Umbilical cord (tissue), 2 donors: ENCODE results near the gene ORAI1. TPM values are rescaled to one million over a fixed set of nuclear protein-coding genes. Genes with fewer than 3 reads are reported as not detected.
"Not testable (repeated sequence)": the region's sequence is repeated elsewhere in the genome, so short reads cannot be mapped to it uniquely, and the experiment has no call there.

Source experiments
- DNase-seq: peaks from one replicate; pipeline ENCODE4 v3.0.0-alpha.2; 2015; ENCODE audit warnings: low spot score
- total RNA-seq: library from RNA; depleted of rRNA; stranded (reverse); fragments of >200 nt; gene quantifications from one replicate; pipeline ENCODE4 v1.2.3, GENCODE V29; 2014; ENCODE audit warnings: low replicate concordance; ENCODE audit not compliant: insufficient read depth

The ORAI1 gene
- 1.7 TPM for total RNA-seq

DNA sequence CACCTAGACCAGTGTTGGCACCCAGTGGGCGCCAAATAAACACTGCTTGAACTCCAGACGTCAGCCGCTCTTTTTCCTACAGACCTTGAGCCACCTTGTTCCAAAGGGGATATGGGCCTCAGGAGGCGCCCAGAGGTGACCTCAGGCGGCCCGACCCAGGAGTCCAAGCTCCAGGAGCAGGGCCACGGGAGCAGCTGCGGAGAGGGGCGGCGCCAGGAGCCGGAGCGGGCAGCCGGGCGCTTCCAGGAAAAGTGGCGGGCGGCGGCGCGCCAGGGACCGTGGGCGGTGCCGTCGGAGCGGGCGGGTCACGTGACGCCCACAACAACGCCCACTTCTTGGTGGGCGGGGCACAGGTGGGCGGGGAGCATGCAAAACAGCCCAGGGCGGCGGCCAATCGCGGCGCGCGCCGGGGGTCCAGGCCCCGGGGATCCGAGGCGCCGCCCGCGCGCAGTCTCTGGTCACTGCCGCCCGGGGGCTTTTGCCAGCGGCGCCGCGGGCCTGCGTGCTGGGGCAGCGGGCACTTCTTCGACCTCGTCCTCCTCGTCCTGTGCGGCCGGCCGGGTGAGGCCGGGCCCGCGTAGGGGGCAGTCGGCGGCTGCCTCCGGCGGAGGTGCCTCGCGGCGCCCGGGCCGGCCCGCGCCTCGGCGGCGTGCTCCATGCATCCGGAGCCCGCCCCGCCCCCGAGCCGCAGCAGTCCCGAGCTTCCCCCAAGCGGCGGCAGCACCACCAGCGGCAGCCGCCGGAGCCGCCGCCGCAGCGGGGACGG, at the start of gene ORAI1:
Gene ORAI1 (plus strand): TSS at position 444 of the 766 bp plus-strand sequence.
- DNase-seq, result peak; percentile 98

- DNase-seq, result peak; percentile 89
These were observed 49.4 kb upstream of the ORAI1 start for GRCh38 chr12:121576851-121577391.

DNA sequence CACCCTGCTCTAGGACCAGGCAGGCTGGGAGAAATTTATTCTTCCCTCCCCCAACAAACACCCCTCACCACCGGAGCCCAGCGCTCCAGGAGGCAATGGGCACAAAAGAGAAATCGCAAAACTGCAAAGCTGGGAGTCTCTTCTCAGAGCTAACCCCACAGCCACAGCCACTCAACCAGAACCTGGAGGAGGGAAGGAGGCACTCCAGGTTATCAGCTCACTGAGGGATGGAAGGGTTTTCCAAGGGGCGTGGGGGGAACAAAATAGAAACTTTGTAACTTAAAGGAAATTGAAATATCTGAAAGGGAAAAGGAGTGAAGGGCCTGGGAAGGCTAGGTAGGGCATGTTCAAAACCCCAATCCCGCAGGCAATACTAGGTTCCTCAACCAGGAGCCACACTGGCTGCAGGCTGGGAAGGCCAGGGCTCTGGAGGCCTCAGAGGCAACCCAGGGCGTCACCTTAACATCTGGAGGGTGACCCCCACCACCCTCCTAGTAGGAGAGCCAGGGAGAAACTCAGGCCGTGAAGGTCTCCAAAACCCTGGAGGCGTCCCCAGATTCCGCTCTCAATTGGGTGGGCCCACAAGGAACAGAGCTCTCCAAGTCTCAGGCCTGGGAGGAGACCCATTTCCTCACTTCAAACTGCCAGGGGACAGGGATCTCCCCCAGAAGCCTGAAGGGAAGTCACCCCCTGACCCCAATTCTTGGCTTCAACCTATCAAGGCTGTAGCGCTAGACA, 48.7 kb upstream of the ORAI1 start:
- no peak for DNase-seq

DNA sequence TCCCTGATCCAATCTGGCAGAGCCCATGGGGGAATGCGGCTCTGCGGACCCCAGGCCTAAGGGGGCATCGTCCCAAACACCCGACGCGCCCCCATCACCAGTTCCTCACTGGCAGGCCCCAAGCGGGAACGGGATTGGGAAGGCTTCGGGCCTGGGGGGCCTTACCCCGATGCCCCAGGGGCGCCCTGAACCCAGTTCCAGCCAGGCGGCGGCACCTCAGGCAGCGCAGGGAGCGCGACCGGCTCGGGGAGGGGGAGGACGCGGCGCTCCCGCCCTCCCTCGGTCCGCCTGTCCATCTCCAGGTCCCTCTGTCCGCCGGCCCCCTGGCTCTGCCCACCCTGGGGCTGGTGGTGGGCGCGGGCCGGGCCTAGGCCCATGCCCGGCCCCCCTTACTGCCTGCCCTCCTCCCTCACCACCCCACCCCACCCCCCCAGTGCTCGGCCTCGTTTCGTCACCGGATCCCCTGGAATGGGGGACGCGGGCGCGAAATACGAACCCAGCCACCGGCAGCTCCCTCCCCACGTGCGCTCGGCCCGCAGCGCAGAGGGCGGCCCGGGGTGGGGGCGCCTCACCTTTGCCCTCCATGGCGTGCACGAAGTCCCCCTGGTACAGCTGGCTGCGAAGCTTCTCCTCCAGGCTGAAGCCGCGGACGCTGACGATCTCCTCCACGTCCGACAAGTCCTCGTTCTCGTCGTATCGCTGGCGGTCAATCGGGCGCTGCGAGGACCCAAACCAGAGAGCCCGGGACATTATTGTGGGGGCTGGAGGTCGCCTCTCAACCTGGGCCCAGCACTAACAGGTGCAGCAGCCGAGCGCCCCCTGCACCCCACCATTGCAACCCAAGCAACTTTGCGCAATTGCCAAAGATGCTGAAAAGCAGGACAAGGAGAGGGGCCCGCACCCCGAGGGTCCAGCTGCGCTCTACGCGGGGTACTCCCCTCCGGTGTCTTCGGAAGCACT, 47.8 kb upstream of the ORAI1 start:
- peak; percentile 30 for DNase-seq

- peak; percentile 32 for DNase-seq
These were observed 47.0 kb upstream of the ORAI1 start for GRCh38 chr12:121579190-121579791.

- peak; percentile 77 for DNase-seq
These were observed 46.1 kb upstream of the ORAI1 start for GRCh38 chr12:121579981-121580868.

DNA sequence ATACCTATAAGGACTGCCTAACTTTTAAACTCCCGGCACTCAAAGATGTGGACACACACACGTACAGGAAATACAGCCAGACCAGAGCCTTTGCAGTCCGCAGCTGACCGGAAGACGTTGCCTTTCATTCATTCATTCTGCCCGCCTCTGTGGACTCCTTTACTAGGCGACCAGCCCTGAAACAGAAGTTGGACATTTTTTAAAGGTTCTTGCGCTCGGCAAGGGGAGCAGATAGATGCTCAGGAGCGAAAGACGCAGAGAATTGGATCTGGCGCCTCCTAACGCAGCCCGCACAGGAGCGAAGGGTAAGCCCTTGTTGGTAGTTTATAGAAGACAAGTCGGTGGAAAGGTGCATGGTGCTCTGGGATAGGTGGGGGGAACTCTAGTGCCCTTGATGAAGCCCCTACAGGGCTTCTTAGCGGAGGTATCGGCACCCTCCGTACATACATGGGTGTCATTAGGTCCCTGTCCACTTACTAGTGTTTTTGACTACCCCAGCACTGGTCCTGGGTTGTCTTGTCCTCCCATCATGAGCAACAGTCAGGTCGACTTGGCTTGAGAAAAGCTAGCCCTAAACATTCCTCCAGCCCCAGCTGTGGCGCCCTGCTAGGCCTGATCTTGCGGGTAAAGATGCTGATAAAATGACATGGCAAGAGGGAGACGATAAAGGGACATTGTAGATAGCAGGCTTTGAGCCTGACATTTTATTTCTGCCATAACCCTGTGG, 45.2 kb upstream of the ORAI1 start, which contains the start of gene KDM2B:
Gene KDM2B (minus strand): TSS at position 65 of the 727 bp plus-strand sequence. CDS start 112 bp downstream, outside the sequence.
- peak; percentile 72 for DNase-seq

DNA sequence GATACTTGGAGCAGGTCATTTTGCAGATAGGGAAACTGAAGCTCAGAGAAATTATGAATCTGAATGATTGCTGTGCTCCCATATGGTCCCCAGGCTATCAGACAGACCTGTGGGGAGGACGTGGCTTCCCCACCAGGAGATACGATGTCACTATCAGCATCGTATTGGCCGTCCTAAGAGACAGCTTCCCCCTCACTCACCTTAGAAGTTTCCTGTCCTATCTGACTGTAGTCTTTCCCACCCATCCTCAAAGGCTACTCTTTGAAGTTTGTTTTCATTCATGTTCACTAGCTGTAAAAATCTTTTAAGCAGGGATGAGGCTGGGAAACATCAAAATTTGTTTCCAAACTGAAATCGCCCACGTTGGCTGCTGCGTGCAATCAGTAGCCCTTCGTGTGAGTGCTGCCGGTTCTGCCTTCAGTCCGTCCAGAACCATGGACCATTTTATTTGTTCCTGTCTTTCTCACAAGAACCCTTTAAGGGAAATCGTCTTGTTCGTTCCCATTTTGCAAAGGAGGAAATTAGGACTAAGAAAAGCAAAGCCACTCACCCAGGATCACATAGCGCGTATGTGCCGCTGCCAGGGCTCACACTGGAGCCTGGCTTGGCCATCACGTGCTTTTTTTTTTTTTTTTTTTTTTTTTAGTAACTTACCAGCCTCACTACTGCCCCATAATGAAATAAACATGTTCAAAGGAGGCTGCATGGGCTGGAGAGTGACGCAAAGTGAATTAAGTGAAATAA, 44.5 kb upstream of the ORAI1 start:
- DNase-seq, result peak; percentile 64

GRCh38 chr12:121582583-121583333, 43.6 kb upstream of the ORAI1 start:
- DNase-seq, result no peak

- not testable (repeated sequence) for DNase-seq
These were observed 43.0 kb upstream of the ORAI1 start for GRCh38 chr12:121583334-121583661.

DNA sequence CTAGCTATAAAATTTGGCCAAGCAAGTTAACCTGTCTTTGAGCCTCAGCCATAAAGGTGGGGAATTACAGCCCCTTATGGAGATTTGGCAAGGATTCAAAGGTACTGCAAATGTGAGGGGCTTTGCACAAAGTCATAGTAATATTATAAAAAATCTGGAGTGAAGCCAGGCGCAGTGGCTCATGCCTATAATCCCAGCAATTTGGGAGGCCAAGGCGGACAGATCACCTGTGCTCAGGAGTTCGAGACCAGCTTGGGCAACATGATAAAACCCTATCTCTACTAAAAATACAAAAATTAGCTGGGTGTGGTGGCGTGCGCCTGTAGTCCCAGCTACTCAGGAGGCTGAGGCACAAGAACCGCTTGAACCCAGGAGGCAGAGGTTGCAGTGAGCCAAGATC, 41.4 kb upstream of the ORAI1 start:
- DNase-seq, result not testable (repeated sequence)

DNA sequence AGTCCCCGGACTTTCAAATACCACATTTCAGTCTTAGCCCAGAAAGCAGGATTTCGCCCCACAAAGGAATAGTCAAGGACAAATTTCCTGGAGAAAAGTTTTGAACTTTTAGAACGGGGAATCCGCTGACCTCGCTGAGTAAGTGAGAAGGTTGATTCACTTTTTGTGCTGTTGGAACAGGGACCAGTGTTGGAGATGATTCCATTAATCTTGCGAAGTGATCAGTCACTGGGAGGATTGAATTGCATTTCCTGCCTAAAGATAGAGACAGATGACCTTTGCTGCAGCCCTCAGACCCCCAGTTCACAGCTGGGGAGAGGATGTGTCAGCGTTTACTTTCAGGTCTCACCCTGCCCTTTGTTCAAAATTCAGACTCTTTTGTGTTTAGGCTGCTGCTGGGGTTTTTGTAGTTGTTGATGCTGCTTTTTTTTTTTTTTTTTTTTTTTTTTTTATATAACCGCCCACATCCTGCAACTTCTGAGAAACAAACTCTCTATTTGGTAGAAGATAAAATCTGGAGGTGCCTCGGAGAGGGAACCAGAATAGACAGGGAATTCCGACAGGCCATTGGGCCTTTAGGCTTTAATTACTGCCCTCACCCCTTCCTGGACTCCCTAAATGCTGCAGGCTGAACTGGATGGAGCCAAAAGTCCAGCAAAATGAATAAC, 35.7 kb upstream of the ORAI1 start:
- DNase-seq, result no peak

- no peak for DNase-seq
These were observed 34.0 kb upstream of the ORAI1 start for GRCh38 chr12:121592320-121592719.

DNA sequence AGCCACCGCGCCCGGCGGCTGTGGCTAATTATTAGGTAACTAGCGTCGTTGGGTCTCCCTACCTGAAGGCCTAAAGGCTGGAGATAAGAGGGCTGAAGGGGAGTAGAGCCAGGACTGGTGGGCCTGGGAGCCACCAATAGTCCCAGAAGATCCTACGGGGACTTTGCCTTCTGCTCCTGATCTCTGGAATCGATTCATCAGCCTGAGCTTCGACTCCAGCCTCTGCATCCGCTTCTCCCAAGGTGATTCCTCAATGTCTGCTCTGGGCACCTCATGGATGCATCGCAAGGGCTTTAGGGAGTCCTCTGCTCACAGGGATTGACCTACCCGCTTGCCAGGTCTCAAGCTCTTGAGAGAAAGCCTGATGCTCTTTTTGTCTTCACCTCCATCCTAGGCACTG, 30.8 kb upstream of the ORAI1 start:
- no peak for DNase-seq

GRCh38 chr12:121596526-121596925, 29.8 kb upstream of the ORAI1 start:
- no peak for DNase-seq

GRCh38 chr12:121600702-121601336, 25.5 kb upstream of the ORAI1 start:
- no peak for DNase-seq

- DNase-seq, result no peak
These were observed 23.6 kb upstream of the ORAI1 start for GRCh38 chr12:121602766-121603165.
